Right atrium auricular region (tissue), 2 donors: ENCODE results near the gene DLL1. TPM values are rescaled to one million over a fixed set of nuclear protein-coding genes. Genes with fewer than 3 reads are reported as not detected.
A peak's percentile ranks its signal among the peaks of the same experiment; 100 is the strongest.

Experiments
- DNase-seq: peaks from one replicate; pipeline ENCODE4 v3.0.0-alpha.2; 2019; ENCODE audit warnings: low spot score
- H3K27ac ChIP-seq, 2 donors: fragments of 200-600 bp; sonication (generic); 1 replicate in 1 of 2; 2 replicates in 1 of 2; pipeline ENCODE4 v1.5.1; 2016 to 2019
- H3K27me3 ChIP-seq, 2 donors: fragments of 200-600 bp; sonication (generic); one replicate each; pipeline versions ENCODE4 v1.5.1 to v1.6.0; 2017 to 2019
- H3K36me3 ChIP-seq: fragments of 200-600 bp; sonication (generic); one replicate; pipeline ENCODE4 v1.5.1; 2016
- H3K4me1 ChIP-seq, 2 donors: fragments of 200-600 bp; sonication (generic); one replicate each; pipeline versions ENCODE4 v1.5.1 to v1.6.0; 2017 to 2019
- H3K4me3 ChIP-seq, 2 donors: fragments of 200-600 bp; sonication (generic); 1 replicate in 1 of 2; 2 replicates in 1 of 2; pipeline ENCODE4 v1.5.1; 2017 to 2019; ENCODE audit warnings: mild to moderate bottlenecking in 1 of 2, moderate library complexity in 1 of 2
- H3K9me3 ChIP-seq, 2 donors: fragments of 200-600 bp; sonication (generic); one replicate each; pipeline ENCODE4 v1.5.1; 2019
- CTCF ChIP-seq, 2 donors: fragments of 200-600 bp; sonication (generic); IDR thresholded peaks; one replicate each; pipeline ENCODE4 v1.5.1; 2019; ENCODE audit warnings: antibody characterized with exemption in 2 of 2
- total RNA-seq, 2 donors: library from RNA; depleted of rRNA; stranded (reverse); fragments of >200 nt; gene quantifications; one replicate each; pipeline ENCODE4 v1.1.0, GENCODE V29; 2016

DLL1 gene
- total RNA-seq, 2 donors from 2014 or later = 11.2 to 22.0 TPM

DNA sequence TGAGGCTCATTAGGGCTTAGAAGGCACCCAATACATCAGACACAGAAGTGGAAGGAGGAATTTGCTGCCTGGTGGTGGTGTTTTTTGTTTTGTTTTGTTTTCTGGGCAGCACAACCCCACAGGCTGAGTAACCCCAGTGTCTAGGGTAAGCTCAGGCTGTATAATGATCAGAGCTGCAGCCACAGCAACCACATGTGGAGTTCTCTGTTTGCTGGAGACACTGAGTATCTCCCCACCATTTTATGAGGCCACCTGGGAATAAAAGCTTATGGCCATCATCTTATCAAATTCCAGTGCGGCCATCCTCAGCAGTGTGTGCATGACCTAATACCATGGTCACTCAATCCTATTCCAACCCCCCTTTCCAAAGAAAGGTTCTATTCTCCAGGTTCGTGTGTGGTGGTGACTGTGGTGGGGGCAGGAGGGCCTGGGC, 3.4 kb upstream of the DLL1 start:
- Histone ChIP-seq H3K4me1 (peaks cover 0 to 54% of the 10 kb centered on the region in 2 donors), H3K27ac (no peak overlapping the region), H3K27me3 (peaks cover 0 to 6% of the 10 kb centered on the region in 2 donors), H3K4me3 (no peak overlapping the region), H3K9me3 (no peaks in the 10 kb centered on the region), H3K36me3 (no peaks in the 10 kb centered on the region)
- no peak for DNase-seq
- no peak for TF ChIP-seq CTCF (IDR thresholded peaks at IDR 0.05)

- peaks cover 0 to 6% of the 10 kb centered on the region in 2 donors for H3K27me3 ChIP-seq
- peak overlapping the region in 1 of 2 donors; percentile 18 for H3K4me3 ChIP-seq
- H3K9me3 ChIP-seq = no peaks in the 10 kb centered on the region
- no peak for TF ChIP-seq CTCF (IDR thresholded peaks at IDR 0.05)
- DNase-seq = no peak
- no peaks in the 10 kb centered on the region for H3K36me3 ChIP-seq
- H3K27ac ChIP-seq = no peak overlapping the region
- H3K4me1 ChIP-seq = peaks cover 0 to 61% of the 10 kb centered on the region in 2 donors
These were observed 2.7 kb upstream of the DLL1 start for GRCh38 chr6:170293341-170294231.

- no peaks in the 10 kb centered on the region for H3K9me3 ChIP-seq
- H3K27me3 ChIP-seq = peaks cover 0 to 6% of the 10 kb centered on the region in 2 donors
- H3K36me3 ChIP-seq = peaks cover 6% of the 10 kb centered on the region
- H3K27ac ChIP-seq = peak overlapping the region; percentile 87
- H3K4me3 ChIP-seq = peak overlapping the region in 1 of 2 donors; percentile 72
- DNase-seq = no peak
- H3K4me1 ChIP-seq = peaks cover 0 to 70% of the 10 kb centered on the region in 2 donors
- TF ChIP-seq CTCF (IDR thresholded peaks at IDR 0.05) = peak in 1 of 2 donors; percentile 59
These were observed 1.7 kb upstream of the DLL1 start for GRCh38 chr6:170292407-170293158.

DNA sequence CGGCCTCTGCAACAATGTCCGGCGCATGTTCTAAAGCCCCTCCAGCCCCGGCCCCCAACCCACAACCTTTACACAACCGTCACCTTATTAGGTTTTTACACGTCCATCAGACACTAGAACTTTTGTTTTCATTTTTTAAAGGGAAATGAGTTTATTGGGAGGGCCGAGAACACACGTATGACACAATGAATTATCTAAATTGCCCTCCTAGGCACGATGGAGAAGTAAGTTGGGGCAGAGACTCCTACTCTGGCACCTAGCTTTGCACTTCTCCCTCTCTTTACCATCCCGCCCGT, 1.2 kb upstream of the DLL1 start:
- peaks cover 6% of the 10 kb centered on the region for H3K36me3 ChIP-seq
- DNase-seq = no peak
- H3K4me1 ChIP-seq = peaks cover 0 to 73% of the 10 kb centered on the region in 2 donors
- H3K9me3 ChIP-seq = no peaks in the 10 kb centered on the region
- no peak for TF ChIP-seq CTCF (IDR thresholded peaks at IDR 0.05)
- peak overlapping the region; percentile 62 to 72 for H3K4me3 ChIP-seq
- H3K27me3 ChIP-seq = peaks cover 0 to 6% of the 10 kb centered on the region in 2 donors
- H3K27ac ChIP-seq = peak overlapping the region; percentile 87

DNA sequence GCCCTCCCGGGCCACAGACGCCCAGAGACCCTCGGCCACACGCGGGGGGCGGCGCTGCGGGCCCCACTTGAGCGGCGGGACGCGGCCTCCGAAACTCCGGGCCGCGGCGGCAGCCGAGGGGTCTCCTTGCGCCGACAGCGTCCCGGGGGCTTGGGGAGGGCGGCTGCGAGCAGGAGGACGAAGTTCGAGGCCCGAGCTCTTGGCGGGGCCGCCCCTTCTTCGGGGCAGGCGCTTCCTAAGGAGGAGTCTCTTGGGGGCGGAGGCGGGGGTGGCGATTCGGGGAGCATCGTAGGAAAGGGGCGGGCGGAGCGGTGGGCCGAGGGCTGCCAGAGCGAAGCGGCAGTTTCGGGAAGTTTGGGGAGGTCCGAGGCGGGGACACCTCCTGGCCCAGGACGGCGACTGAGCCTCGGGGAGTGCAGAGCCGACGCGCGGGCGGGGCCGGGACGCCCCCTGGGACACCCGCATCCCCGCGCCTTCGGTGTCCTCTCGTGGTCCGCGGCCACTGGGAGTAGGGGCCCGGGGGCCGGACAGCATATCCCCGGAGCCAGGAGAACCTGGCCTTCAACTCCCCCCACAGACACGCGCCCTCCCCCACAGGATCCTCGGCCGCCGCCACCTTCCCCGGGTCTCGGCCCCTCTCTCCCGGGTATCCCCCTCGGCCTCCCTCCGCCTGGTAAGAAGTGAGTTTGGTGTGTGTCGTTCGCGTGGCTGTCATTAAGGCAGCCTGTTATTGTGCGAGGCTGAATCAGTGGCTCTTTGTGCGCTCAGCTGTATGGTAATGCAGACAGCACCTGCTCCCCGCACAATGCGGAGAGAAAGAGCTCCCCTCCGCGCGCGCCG, 613 bp upstream of the DLL1 start:
- Histone ChIP-seq H3K4me1 (peaks cover 0 to 73% of the 10 kb centered on the region in 2 donors), H3K4me3 (peak overlapping the region; percentile 62 to 72), H3K27ac (peak overlapping the region; percentile 87), H3K36me3 (peaks cover 6% of the 10 kb centered on the region), H3K27me3 (peaks cover 0 to 6% of the 10 kb centered on the region in 2 donors), H3K9me3 (no peaks in the 10 kb centered on the region)
- peak; percentile 66 for DNase-seq
- peak in 1 of 2 donors; percentile 54 for TF ChIP-seq CTCF (IDR thresholded peaks at IDR 0.05)
